HG03108 (cell line): ENCODE data around the gene ADAMTSL3.
A peak's percentile ranks its signal among the peaks of the same experiment; 100 is the strongest.

Experiments
- ATAC-seq: cut with Tn5 transposase; IDR thresholded peaks from one replicate; pipeline ENCODE4 v1.9.1; 2021; ENCODE audit warnings: moderate library complexity; ENCODE audit not compliant: unreplicated experiment

Gene ADAMTSL3

GRCh38 chr15:83914906-83915305 is 261.0 kb downstream of the ADAMTSL3 start:
- no peak for ATAC-seq

- no peak for ATAC-seq
Observed at GRCh38 chr15:83917432-83917831, 263.5 kb downstream of the ADAMTSL3 start.

- ATAC-seq: no peak
Observed at GRCh38 chr15:83918011-83918410, 264.1 kb downstream of the ADAMTSL3 start.

DNA sequence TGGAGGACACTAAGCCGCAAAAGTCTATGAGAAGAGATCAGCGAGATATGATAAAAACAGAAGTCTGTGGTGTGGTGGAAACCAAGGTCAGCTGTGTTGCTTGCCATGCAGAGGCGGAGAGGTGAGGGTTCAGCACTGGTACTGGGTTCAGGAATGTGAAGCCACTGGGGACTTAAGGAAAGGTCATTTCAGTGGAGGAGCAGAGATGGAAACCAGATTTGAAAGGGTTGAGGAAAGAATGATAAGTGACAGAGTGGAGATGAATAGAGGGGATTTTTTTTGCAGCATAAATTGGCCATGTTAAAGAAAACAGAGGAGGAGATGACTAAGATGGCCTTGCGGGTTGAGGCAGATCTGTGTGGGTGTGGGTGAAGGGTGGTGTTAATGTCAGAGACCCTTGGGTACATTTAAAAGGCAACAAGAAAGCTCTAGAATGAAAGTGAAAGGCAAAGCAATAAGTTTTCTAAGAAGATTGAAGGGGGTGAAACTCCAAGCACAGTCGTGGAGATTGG is 265.5 kb downstream of the ADAMTSL3 start:
- peak; percentile 68 for ATAC-seq

- no peak for ATAC-seq
Observed at GRCh38 chr15:83919978-83920510, 266.1 kb downstream of the ADAMTSL3 start.

DNA sequence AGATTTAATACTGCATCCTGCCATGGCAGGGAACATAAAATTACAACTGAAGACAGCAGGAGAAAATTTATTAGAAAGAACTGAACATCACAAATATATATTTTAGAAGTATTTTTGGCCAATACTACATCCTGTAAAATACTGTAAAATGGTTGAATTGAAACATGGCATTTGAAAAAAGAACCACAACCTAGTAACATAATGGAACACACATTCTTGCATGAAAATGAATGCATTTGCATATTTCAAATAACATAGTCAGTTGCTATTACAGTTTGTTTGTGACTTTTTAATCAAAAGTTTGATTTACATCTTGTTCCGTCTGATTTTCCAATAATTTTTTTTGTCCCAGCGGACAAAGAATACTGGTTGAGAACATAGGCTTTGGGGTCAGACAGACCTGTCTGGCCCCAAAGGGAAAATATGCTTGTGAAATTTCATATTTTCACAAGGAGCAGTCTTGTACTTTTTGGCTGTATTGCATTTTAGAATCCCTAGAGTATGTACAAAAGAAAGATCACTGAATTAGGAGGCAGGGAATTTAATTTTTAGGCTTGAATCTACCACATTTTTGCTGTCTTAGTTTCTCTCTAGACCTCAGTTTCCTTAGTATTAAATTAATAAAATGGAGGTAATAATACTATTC is 268.8 kb downstream of the ADAMTSL3 start:
- ATAC-seq: no peak

DNA sequence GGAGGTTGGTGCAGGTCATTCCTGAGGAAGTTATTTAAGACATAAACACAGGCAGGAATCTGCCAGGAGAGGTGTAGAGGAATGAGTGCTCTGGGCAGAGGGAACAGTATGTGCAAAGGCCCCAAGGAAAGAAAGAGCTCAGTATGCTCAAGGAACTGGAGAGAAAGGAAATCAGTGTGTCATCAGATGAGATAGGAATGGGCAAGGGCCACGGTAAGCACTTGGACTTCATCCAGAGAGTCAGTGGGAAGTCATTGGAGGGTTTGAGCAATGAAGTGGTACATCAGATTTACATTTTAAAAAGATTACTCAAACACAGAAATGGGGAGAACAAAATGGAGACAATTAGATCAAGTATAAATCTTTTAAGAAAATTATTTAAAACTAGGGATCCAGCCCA is 272.2 kb downstream of the ADAMTSL3 start:
- no peak for ATAC-seq

DNA sequence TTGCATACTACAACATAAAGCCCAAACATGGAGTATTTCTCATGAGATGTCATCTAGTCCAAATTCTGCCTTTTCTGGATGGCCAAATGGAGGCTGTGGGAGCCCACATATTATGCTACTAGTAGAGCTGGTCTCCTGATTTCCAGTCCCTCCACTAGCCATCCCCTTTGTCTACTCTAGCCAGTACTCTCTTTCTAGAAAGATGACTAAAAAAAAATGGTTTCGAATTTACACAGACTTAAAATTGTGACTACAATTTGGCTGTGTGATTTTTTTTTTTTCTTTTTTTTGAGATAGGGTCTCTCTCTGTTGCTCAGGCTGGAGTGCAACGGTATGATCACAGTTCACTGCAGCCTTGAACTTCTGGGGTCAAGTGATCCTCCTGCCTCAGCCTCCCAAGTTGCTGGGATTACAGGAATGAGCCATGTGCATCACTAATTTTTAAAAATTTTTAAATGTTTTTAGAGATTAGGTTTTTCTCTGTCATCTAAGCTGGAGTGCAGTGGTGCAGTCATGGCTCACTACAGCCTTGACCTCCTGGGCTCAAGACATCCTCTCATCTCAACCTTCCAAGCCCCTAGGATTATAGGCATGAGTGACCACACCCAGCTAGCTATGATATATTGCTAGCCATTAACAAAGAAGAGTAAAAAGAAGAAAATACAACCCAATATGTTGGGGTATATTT is 273.9 kb downstream of the ADAMTSL3 start:
- peak; percentile 31 for ATAC-seq

DNA sequence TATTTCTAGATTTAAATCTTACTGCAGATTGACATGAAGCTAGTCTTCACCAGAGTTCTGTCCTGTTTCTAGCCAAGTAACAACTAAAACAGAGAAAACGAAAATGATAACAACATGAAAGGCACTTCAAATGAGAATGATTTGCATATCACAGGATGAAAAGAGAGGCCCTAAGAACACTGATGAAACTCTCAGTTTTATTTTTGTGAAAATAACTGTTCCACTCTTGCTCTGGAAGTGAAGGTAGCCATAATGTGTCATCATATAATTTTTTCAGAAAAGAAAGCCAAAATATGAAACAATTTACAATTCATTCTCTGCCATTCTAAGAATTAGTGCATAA is 274.4 kb downstream of the ADAMTSL3 start:
- ATAC-seq: peak; percentile 85

DNA sequence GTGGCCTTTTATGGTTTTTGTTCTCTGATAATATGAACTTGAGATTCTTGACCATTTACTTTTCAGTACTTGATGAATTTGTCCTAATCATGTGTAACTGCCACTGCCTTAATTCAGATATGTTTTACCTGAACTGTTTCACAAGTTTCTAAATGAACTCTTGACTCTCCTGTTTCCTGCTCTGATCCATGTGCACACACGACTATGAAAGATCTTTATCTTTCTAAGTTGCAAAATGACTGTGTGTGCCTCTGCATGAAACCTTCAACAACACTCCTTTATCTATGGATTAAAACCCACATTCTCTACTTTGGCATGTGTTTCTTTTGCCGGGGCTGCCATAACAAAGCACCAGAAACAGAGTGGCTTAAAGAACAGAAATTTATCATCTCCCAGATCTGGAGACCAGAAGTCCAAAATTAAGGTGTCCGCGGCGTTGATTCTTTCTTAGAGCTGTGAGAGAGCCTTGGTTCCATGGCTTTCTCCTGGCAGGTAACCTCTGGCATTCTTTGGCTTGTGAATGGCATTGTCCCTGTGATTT is 275.0 kb downstream of the ADAMTSL3 start:
- ATAC-seq: peak; percentile 40

DNA sequence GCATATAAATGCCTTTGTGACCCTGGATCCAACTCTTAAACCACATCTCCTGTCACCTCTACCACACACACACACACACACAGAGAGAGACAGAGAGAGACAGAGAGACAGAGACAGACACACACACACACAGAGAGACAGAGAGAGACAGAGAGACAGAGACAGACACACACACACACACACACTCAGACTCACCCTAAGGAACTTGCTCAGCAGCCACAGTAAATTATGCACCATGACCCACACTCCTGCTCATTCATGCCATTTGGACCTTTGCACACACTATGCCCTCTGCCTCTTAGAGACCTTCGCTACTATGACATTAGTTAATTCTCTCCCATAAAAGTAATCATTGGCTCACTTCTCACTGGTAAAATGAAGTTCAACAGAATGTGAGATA is 275.7 kb downstream of the ADAMTSL3 start:
- no peak for ATAC-seq

- no peak for ATAC-seq
Observed at GRCh38 chr15:83930392-83931212, 276.7 kb downstream of the ADAMTSL3 start.

DNA sequence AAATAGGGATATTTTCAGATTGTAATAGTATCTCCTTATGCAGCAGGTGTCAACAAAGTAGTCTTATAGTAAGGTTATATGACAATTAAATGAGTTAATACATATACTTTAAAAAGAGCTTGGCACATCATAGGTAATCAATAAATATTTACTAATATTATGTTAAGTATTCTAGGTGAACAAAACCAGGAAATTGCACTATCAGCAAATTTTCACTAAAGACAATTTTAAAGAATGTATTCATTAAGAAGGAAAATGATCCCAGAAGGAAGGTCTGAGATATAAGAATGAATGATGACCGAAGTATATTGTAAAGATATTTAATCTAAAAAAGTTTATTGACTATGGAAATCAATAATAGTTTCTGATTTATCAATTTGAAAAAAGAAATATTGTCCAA is 281.9 kb downstream of the ADAMTSL3 start:
- ATAC-seq: no peak

- no peak for ATAC-seq
Observed at GRCh38 chr15:83940136-83940535, 286.2 kb downstream of the ADAMTSL3 start.

DNA sequence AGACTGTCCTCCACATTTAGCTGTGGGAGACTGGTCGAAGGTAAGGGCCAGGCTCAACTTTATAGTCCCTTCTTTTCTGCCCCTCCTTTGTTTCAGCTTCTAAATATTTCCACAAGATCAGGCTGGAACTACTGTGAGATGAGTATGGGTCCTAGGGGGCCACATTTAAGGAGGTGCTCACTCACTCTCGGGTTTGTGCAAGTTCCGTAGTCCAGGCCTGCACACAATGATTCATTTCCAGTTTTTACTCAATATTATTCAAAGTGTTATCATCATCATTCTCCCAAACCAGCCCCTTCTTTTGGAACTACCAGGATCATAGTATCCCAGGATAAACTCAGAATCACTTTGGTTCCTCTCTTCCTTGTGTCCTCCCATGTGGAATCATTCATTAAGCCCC is 289.1 kb downstream of the ADAMTSL3 start:
- no peak for ATAC-seq

GRCh38 chr15:83943849-83944404 is 290.0 kb downstream of the ADAMTSL3 start:
- no peak for ATAC-seq

DNA sequence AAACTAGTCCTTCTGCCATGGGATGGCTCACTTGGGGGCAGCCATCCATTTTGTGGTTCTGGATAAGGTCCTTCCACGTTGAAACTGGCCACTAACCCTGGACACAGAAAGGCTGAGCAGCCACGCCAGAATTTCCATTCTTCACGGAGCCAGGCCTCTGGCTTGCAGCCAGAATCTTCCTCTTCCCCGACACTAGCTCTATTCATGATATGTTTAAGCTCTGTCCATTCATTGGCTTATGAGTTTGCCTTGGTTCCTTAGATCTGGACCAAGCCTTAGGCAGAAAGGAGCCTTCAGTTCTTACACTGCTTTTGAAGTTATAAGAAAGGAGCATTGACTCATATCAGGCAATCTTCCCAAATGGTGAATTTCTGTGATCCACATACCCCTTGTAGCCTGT is 293.2 kb downstream of the ADAMTSL3 start:
- ATAC-seq: no peak

DNA sequence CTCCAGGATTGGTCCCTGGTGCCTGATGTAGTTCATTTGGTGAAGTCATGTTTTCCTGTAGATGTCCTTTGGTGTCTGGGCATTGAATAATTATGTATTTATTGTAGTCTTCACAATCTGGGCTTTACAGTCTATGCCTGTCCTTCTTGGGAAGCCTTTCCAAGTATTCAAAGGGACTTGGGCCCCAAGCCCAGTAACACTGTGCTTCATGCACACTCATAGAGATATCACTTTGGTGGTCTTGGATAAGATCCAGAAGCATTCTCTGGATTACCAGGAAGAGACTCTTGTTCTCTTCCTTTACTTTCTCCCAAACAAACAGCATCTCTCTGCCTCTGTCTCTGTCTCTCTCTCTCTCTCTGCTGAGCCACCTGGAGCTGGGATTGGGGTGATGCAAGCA is 300.6 kb downstream of the ADAMTSL3 start:
- ATAC-seq: no peak

GRCh38 chr15:83955806-83956265 is 301.9 kb downstream of the ADAMTSL3 start:
- ATAC-seq: peak; percentile 96

- ATAC-seq: no peak
Observed at GRCh38 chr15:83956887-83957286, 303.0 kb downstream of the ADAMTSL3 start.

DNA sequence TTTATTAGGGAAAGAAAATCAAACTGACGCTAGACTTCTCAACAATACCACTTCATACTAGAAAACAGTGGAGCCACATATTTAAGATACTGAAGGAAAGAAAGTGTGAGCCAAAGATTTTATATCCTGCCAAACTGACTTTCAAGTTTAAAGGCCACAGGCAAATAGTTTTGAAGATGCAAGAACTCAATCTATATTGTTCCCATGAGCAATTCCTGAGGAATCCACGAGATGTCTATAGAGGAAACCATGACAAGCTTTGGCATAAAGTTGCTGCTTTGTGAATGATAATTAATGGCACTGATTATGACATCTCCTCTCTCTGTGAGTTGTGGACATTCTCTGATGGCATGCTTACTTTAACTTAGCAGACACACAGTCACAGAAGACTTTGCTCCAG is 305.6 kb downstream of the ADAMTSL3 start:
- no peak for ATAC-seq
